Right lobe of liver (tissue), 6 donors: ENCODE data around the gene RASAL3. TPM values are rescaled to one million over a fixed set of nuclear protein-coding genes. Genes with fewer than 3 reads are reported as not detected.

ENCODE experiments used
- ATAC-seq, 4 donors: fragments of 200-7000 bp; cut with Tn5 transposase; one replicate each; pipeline ENCODE4 v1.9.1; 2020; ENCODE audit warnings: mild to moderate bottlenecking in 4 of 4, moderate library complexity in 4 of 4
- DNase-seq, 3 donors: peaks; one replicate each; pipeline ENCODE4 v3.0.0-alpha.2; 2020
- H3K27ac ChIP-seq, 3 donors: fragments of 200-600 bp; one replicate each; pipeline ENCODE4 v1.8.0; 2022
- H3K27me3 ChIP-seq, 2 donors: fragments of 200-600 bp; one replicate each; pipeline ENCODE4 v1.8.0; 2022
- H3K36me3 ChIP-seq, 4 donors: fragments of 200-600 bp; sonication (generic) in 1 of 4; one replicate each; pipeline versions ENCODE4 v1.5.1 to v1.8.0; 2017 to 2022; ENCODE audit warnings: control low read depth in 1 of 4
- H3K4me1 ChIP-seq, 4 donors: fragments of 200-600 bp; sonication (generic) in 1 of 4; one replicate each; pipeline versions ENCODE4 v1.5.1 to v1.8.0; 2017 to 2022; ENCODE audit warnings: control low read depth in 1 of 4
- H3K4me3 ChIP-seq, 3 donors: fragments of 200-600 bp; one replicate each; pipeline ENCODE4 v1.8.0; 2022
- H3K9me3 ChIP-seq, 4 donors: fragments of 200-600 bp; sonication (generic) in 1 of 4; one replicate each; pipeline versions ENCODE4 v1.5.1 to v1.8.0; 2017 to 2022; ENCODE audit warnings: control low read depth in 1 of 4
- POLR2A ChIP-seq: fragments of 450-650 bp; IDR thresholded peaks from one replicate; pipeline ENCODE4 v1.6.1; 2017; ENCODE audit warnings: antibody characterized with exemption, mild to moderate bottlenecking
- WGBS: methylation state at CpG from one replicate; pipeline ENCODE4 v1.1.6; 2018; ENCODE audit warnings: low coverage, low lambda C conversion rate; ENCODE audit not compliant: insufficient coverage; ENCODE audit errors: missing lambda C conversion rate; 5-methylcytosine and 5-hydroxymethylcytosine counted together
- intact Hi-C, 2 donors: fragments of 100-400 bp; cut with DNase I; formaldehyde crosslinking; loops; one replicate each; pipeline versions ENCODE4 v1.11.2 to v1.14.1; 2022
- total RNA-seq, 6 experiments: library from RNA; depleted of rRNA in 2 of 6; stranded (reverse); fragments of >200 nt in 2 of 6; fragmentation: NEBNext Ultra II Directional in 3 of 6; extraction: Animal tissue kit (Norgen Biotek cat#: 25700) in 3 of 6; gene quantifications; one replicate each; pipeline versions ENCODE4 v1.1.0 to v1.2.4, GENCODE V29; 2016 to 2023
- TF ChIP-seq, protein P1 (sequence below), 4 donors: fragments of 200-600 bp in 3 of 4; fragments of 450-650 bp in 1 of 4; IDR thresholded peaks; one replicate each; pipeline versions ENCODE4 v1.5.1 to v1.8.0; 2016 to 2022; ENCODE audit warnings: antibody characterized with exemption in 4 of 4, mild to moderate bottlenecking in 2 of 4
- donor health status: DM: no; HTN: yes; CAD: no.
- donor health status: DM: no; HTN: no; CAD: no.
- donor health status: DM: no; HTN: no; CAD: no.
- donor health status: DM: no; HTN: yes; CAD: no.
- donor health status: DM: no; HTN: yes; CAD: no.

Gene RASAL3
- total RNA-seq, 6 experiments from 2014 or later = 0.75 to 1.9 (median 1.1) TPM

DNA sequence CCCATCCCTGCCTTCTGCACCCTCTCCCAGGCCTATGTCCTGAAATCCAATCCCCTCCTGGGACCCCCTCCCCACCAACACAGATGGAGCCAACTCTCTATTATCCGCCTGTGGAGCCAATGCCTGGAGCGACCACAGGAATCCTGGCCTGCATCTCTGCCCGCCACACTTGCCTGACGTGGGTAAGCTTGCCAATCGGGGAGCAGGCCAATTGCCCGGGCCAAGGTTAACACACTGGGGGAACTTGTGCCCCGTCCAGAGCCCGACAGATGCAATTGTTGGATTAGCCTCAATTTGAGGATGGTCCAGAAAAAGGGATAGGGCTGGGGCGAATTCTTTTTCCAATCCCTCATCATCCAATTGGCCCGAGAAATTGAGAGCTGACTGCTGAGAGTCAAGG lies 20.5 kb downstream of the RASAL3 start:
- intact Hi-C loops = loop anchor here in 1 of 2 donors (10.0 kb wide), 1 partner anchor 259 kb away; no protein-coding TSS in a partner anchor
- H3K36me3 ChIP-seq = no peaks in the 10 kb centered on the region
- H3K9me3 ChIP-seq = no peaks in the 10 kb centered on the region
- ATAC-seq (peak; percentile 43 to 82 (median 70)), DNase-seq (peak; percentile 47 to 91 (median 88))
- no peak overlapping the region for H3K27ac ChIP-seq
- H3K27me3 ChIP-seq = no peaks in the 10 kb centered on the region
- H3K4me3 ChIP-seq = no peak overlapping the region
- 23% methylated on average over 8 of the region's 10 CpGs for WGBS
- TF ChIP-seq, protein P1, sequence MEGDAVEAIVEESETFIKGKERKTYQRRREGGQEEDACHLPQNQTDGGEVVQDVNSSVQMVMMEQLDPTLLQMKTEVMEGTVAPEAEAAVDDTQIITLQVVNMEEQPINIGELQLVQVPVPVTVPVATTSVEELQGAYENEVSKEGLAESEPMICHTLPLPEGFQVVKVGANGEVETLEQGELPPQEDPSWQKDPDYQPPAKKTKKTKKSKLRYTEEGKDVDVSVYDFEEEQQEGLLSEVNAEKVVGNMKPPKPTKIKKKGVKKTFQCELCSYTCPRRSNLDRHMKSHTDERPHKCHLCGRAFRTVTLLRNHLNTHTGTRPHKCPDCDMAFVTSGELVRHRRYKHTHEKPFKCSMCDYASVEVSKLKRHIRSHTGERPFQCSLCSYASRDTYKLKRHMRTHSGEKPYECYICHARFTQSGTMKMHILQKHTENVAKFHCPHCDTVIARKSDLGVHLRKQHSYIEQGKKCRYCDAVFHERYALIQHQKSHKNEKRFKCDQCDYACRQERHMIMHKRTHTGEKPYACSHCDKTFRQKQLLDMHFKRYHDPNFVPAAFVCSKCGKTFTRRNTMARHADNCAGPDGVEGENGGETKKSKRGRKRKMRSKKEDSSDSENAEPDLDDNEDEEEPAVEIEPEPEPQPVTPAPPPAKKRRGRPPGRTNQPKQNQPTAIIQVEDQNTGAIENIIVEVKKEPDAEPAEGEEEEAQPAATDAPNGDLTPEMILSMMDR (IDR thresholded peaks at IDR 0.05) = no peak
- no peak for TF ChIP-seq POLR2A
- peaks cover 0 to 20% (median 7%) of the 10 kb centered on the region in 4 donors for H3K4me1 ChIP-seq

DNA sequence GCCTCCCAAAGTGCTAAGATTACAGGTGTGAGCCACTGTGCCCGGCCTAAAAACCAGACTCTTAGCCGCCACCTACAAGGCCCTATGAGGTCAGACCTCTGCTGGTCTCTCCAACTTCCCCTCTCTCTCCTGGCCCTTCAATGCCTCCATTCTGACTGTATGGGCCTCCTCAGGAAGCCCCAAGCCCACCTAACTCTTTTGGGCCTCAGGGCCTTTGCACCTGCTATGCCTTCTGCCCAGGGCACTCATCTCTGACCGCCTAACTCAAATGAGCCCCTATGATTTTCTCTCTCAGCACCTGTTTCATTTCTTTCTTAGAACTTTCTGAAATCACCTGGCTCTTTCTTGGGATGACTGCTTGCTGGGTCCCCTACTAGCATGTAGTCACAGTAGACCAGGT lies 21.0 kb downstream of the RASAL3 start:
- no peaks in the 10 kb centered on the region for H3K9me3 ChIP-seq
- H3K4me1 ChIP-seq = peaks cover 0 to 23% (median 8%) of the 10 kb centered on the region in 4 donors
- intact Hi-C loops = loop anchor here in 1 of 2 donors (10.0 kb wide), 1 partner anchor 259 kb away; no protein-coding TSS in a partner anchor
- no peak overlapping the region for H3K27ac ChIP-seq
- DNase-seq (no peak), ATAC-seq (no peak)
- WGBS = 100% methylated on average over 1 of the region's 3 CpGs
- TF ChIP-seq, protein P1 (IDR thresholded peaks at IDR 0.05) = no peak
- no peak for TF ChIP-seq POLR2A
- no peaks in the 10 kb centered on the region for H3K36me3 ChIP-seq
- no peaks in the 10 kb centered on the region for H3K27me3 ChIP-seq
- no peak overlapping the region for H3K4me3 ChIP-seq

DNA sequence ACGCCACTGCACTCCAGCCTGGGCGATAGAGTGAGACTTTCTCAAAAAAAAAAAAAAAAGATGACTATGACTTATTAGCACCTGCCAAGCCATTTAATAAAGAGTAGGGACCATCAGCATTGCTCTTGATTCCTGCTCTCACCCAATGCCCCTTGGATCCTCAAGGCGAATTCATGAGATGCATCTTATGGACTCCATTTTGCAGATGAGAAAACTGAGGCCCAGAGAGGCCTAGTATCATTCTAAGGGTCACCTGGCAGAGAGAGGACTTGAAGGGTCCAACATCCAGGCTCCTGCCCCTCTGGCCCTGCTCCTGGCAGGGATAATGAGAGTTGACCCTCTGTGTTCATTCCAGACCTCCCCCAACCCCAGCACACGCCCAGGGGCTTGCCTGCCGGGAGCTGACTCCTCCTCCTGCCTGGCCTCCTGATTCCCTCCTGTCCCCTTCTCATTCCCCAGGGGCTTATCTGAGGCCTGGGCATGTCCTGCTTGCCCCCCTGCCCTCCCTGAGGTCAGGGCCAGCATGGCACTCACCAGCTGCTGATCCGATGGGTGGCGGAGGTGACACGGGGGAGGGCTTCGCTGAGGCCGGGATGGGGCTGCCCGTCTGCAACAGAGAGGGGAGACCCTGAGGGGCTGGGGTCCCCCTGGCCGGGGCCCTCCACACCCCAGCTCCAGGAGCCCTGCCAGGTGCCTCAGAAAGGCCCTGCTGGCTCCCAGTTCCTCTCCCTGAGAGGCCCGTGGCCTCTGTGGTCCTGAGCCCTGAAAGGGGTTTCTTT lies 22.0 kb downstream of the RASAL3 start:
- H3K4me1 ChIP-seq = peaks cover 0 to 33% (median 13%) of the 10 kb centered on the region in 4 donors
- no peaks in the 10 kb centered on the region for H3K9me3 ChIP-seq
- no peaks in the 10 kb centered on the region for H3K36me3 ChIP-seq
- H3K27ac ChIP-seq = no peak overlapping the region
- TF ChIP-seq POLR2A = no peak
- TF ChIP-seq, protein P1 (IDR thresholded peaks at IDR 0.05) = no peak
- no peak overlapping the region for H3K4me3 ChIP-seq
- no peaks in the 10 kb centered on the region for H3K27me3 ChIP-seq
- intact Hi-C loops = loop anchor here in 1 of 2 donors (10.0 kb wide), 1 partner anchor 258 kb away; no protein-coding TSS in a partner anchor
- DNase-seq (no peak), ATAC-seq (no peak)
- 100% methylated on average over 3 of the region's 13 CpGs for WGBS

DNA sequence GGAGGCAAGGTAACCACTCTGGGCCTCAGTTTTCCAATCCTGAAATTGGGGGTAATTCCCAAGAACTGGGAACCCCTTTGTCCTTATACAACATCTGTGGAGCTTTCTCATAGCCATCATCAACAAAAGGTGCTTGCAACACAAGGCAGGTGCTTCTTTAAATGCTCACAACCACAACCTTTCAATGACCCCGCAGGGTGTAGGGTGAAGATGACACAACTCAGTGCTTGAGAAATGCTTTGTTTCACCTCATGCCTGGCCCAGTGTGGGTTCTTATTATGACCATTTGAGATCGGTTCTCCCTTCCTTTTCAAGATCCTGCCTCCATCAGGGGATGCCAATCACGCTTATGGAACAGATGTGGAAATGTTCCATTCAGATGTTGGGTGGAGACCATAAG lies 23.0 kb downstream of the RASAL3 start:
- TF ChIP-seq, protein P1 (IDR thresholded peaks at IDR 0.05) = no peak
- no peak for TF ChIP-seq POLR2A
- Histone ChIP-seq H3K9me3 (no peaks in the 10 kb centered on the region), H3K27ac (no peak overlapping the region), H3K36me3 (no peaks in the 10 kb centered on the region), H3K4me3 (no peak overlapping the region), H3K27me3 (no peaks in the 10 kb centered on the region), H3K4me1 (peaks cover 0 to 35% (median 15%) of the 10 kb centered on the region in 4 donors)
- ATAC-seq (no peak), DNase-seq (no peak)
- 81% methylated on average over 2 of the region's 3 CpGs for WGBS
- intact Hi-C loops = loop anchor here in 1 of 2 donors (10.0 kb wide), 1 partner anchor 257 kb away; no protein-coding TSS in a partner anchor
